Brain microvascular endothelial cell (primary cell): ENCODE measurements around the gene SAMD7.

ENCODE experiments used
- DNase-seq: peaks from one replicate; pipeline ENCODE4 v3.0.0-alpha.2; 2020
- H3K27ac ChIP-seq: fragments of 250-450 bp; sonication (Bioruptor Pico); 2 replicates; pipeline ENCODE4 v1.5.1; 2020; ENCODE audit warnings: mild to moderate bottlenecking, moderate library complexity
- H3K27me3 ChIP-seq: fragments of 250-450 bp; sonication (Bioruptor Pico); replicated peaks from 2 replicates; pipeline ENCODE4 v1.5.1; 2020; ENCODE audit warnings: mild to moderate bottlenecking
- H3K36me3 ChIP-seq: fragments of 250-450 bp; sonication (Bioruptor Pico); replicated peaks from 2 replicates; pipeline ENCODE4 v1.5.1; 2020; ENCODE audit warnings: mild to moderate bottlenecking
- H3K4me3 ChIP-seq: 2 replicates; pipeline ENCODE4 v1.5.1; 2011; ENCODE audit warnings: low read depth, mild to moderate bottlenecking, control low read depth, low read length, moderate library complexity
- CTCF ChIP-seq: IDR thresholded peaks from 2 replicates; pipeline ENCODE4 v1.5.1; 2011; ENCODE audit warnings: low read depth, mild to moderate bottlenecking, moderate library complexity, low read length, control low read depth, inconsistent platforms; ENCODE audit errors: missing control alignments
- in situ Hi-C: cut with HindIII; loops from 2 replicates; pipeline ENCODE4 v1.10.0; 2017; ENCODE audit warnings: low sequenced_read_pairs, low pct_ligation_motif_present

SAMD7 gene

GRCh38 chr3:169939320-169939719 lies 27.9 kb downstream of the SAMD7 start:
- Histone ChIP-seq H3K27ac (no peak overlapping the region), H3K36me3 (no peaks in the 10 kb centered on the region), H3K27me3 (no peaks in the 10 kb centered on the region), H3K4me3 (no peak overlapping the region)
- no peak for TF ChIP-seq CTCF
- no peak for DNase-seq
- in situ Hi-C loops = no loop called here

- in situ Hi-C loops = no loop called here
- no peak overlapping the region for H3K27ac ChIP-seq
- DNase-seq = no peak
- H3K27me3 ChIP-seq = no peaks in the 10 kb centered on the region
- H3K4me3 ChIP-seq = no peak overlapping the region
- no peaks in the 10 kb centered on the region for H3K36me3 ChIP-seq
- no peak for TF ChIP-seq CTCF
These were observed 28.4 kb downstream of the SAMD7 start for GRCh38 chr3:169939751-169940150.

- H3K36me3 ChIP-seq = no peaks in the 10 kb centered on the region
- no peaks in the 10 kb centered on the region for H3K27me3 ChIP-seq
- no peak for TF ChIP-seq CTCF
- no peak overlapping the region for H3K27ac ChIP-seq
- in situ Hi-C loops = no loop called here
- no peak for DNase-seq
- H3K4me3 ChIP-seq = no peak overlapping the region
These were observed 29.3 kb downstream of the SAMD7 start for GRCh38 chr3:169940470-169941181.

- Histone ChIP-seq H3K4me3 (no peak overlapping the region), H3K27ac (no peak overlapping the region), H3K36me3 (no peaks in the 10 kb centered on the region), H3K27me3 (no peaks in the 10 kb centered on the region)
- in situ Hi-C loops = no loop called here
- peak; percentile 25 for DNase-seq
- TF ChIP-seq CTCF = no peak
These were observed 33.9 kb downstream of the SAMD7 start for GRCh38 chr3:169945313-169945712.

- Histone ChIP-seq H3K36me3 (no peaks in the 10 kb centered on the region), H3K27me3 (no peaks in the 10 kb centered on the region), H3K27ac (no peak overlapping the region), H3K4me3 (no peak overlapping the region)
- no peak for DNase-seq
- TF ChIP-seq CTCF = no peak
- in situ Hi-C loops = no loop called here
These were observed 35.0 kb downstream of the SAMD7 start for GRCh38 chr3:169946336-169946735.
